Karpas-422 (cell line): ENCODE measurements around the gene SLC49A3. TPM values are rescaled to one million over a fixed set of nuclear protein-coding genes. Genes with fewer than 3 reads are reported as not detected.
"Not testable (repeated sequence)": the region's sequence is repeated elsewhere in the genome, so short reads cannot be mapped to it uniquely, and the experiment has no call there.

Source experiments
- DNase-seq: peaks from one replicate; pipeline ENCODE4 v3.0.0-alpha.2; 2015
- H2AFZ ChIP-seq: fragments of 200-600 bp; sonication (generic); 2 replicates; pipeline ENCODE4 v1.6.1; 2014; ENCODE audit warnings: antibody characterized with exemption, low read length, mixed read lengths
- H3K27ac ChIP-seq: fragments of 200-600 bp; sonication (generic); 2 replicates; pipeline ENCODE4 v1.5.1; 2014; ENCODE audit warnings: mild to moderate bottlenecking, low read length, moderate library complexity
- H3K27me3 ChIP-seq: fragments of 200-600 bp; sonication (generic); 2 replicates; pipeline ENCODE4 v1.6.1; 2014; ENCODE audit warnings: low read length, mixed read lengths
- H3K36me3 ChIP-seq: fragments of 200-600 bp; sonication (generic); 2 replicates; pipeline ENCODE4 v1.6.1; 2014; ENCODE audit warnings: low read length, mixed read lengths; ENCODE audit not compliant: insufficient read depth
- H3K4me1 ChIP-seq: fragments of 200-600 bp; sonication (generic); 2 replicates; pipeline ENCODE4 v1.6.1; 2014; ENCODE audit warnings: mild to moderate bottlenecking, low read length, mixed read lengths
- H3K4me2 ChIP-seq: fragments of 200-600 bp; sonication (generic); 2 replicates; pipeline ENCODE4 v1.6.1; 2014; ENCODE audit warnings: low read length, low read depth, mild to moderate bottlenecking; ENCODE audit not compliant: poor library complexity, severe bottlenecking
- H3K4me3 ChIP-seq: fragments of 200-600 bp; sonication (generic); 2 replicates; pipeline ENCODE4 v1.5.1; 2014; ENCODE audit warnings: mild to moderate bottlenecking, antibody characterized with exemption, low read length, mixed read lengths
- H3K79me2 ChIP-seq: fragments of 200-600 bp; sonication (generic); 2 replicates; pipeline ENCODE4 v1.6.1; 2014; ENCODE audit warnings: mild to moderate bottlenecking, low read length, mixed read lengths
- H3K9ac ChIP-seq: fragments of 200-600 bp; sonication (generic); 2 replicates; pipeline ENCODE4 v1.6.0; 2014; ENCODE audit warnings: low read length
- H3K9me2 ChIP-seq: fragments of 200-600 bp; sonication (generic), shearing (Covaris generic); replicated peaks from 2 replicates; pipeline ENCODE4 v1.6.0; 2014; ENCODE audit warnings: mild to moderate bottlenecking, low read length, moderate library complexity; ENCODE audit not compliant: insufficient read depth
- H3K9me3 ChIP-seq: fragments of 300-700, 200-600 bp; sonication (generic); 2 replicates; pipeline ENCODE4 v1.6.1; 2014; ENCODE audit warnings: low read length, mixed read lengths
- H4K20me1 ChIP-seq: fragments of 200-600 bp; sonication (generic); 2 replicates; pipeline ENCODE4 v1.6.1; 2014; ENCODE audit warnings: mild to moderate bottlenecking, antibody characterized with exemption, low read length, low read depth; ENCODE audit not compliant: insufficient read depth
- total RNA-seq: library from RNA; depleted of rRNA; stranded (reverse); fragments of >200 nt; shearing (Covaris generic); gene quantifications from 2 replicates; pipeline ENCODE4 v1.2.3, GENCODE V29; 2014; ENCODE audit warnings: low replicate concordance; rRNA removed

The SLC49A3 gene
- total RNA-seq, result not detected in 2 replicates

DNA sequence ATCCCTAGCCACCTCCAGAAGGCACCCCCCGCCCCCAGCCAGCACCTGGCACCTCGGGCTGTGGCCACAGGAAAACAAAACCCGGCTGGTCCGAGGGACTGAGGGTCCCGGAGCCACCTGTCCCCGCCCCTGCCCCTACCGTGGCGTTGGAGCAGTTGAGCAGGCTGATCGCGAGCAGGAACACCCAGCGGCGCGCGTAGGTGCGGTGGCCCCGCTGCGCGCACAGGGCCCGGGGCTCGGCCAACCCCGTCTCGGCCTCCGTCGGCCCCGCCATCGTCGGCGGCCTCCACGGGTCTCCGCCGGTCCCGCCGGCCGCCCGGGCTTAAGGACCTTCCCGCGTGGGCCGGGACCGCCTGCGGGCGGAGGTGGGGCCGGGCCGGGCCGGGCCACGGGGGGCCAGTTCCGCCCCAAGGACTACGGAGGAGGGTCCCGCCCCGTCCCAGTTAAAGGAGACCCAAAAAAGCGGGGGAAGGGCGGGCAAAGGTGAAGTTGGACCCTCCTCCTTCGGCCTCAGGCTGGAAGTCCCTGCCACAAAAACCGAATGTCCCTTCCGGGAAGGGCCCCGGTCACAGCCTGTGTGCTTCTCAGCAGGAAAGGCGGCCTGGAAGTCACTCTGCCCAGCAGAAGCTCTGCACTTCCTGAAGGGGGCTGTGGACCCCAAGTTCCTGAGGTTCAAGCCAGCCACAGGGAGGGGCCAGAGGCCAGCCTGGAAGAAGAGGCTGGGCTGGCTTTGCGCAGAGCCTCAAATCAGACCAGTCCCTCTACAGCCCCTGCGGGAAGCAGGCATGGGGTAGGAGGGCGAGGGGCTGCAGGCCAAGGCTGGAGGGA lies at the start of gene SLC49A3:
SLC49A3 (minus strand) TSS at position 298 of the 828 bp plus-strand sequence; CDS start at position 274, 24 bp downstream.
- Histone ChIP-seq H3K9me3 (no peaks in the 10 kb centered on the region), H3K79me2 (no peaks in the 10 kb centered on the region), H3K27ac (no peak within 1 kb of the TSS), H4K20me1 (no peaks in the 10 kb centered on the region), H3K27me3 (no peaks in the 10 kb centered on the region), H2AFZ (no peak within 1 kb of the TSS), H3K4me1 (no peaks in the 10 kb centered on the region), H3K9me2 (no peaks in the 10 kb centered on the region), H3K4me3 (no peak within 1 kb of the TSS), H3K4me2 (no peak within 1 kb of the TSS), H3K36me3 (no peaks in the 10 kb centered on the region), H3K9ac (no peak within 1 kb of the TSS)
- no peak for DNase-seq

GRCh38 chr4:736561-736960 lies 47.6 kb upstream of the SLC49A3 start:
- H3K79me2 ChIP-seq, H3K27me3 ChIP-seq, H3K4me3 ChIP-seq, H3K4me2 ChIP-seq, DNase-seq, H3K9ac ChIP-seq, H2AFZ ChIP-seq, H3K9me2 ChIP-seq, H3K27ac ChIP-seq, H3K36me3 ChIP-seq, H3K4me1 ChIP-seq, H4K20me1 ChIP-seq, H3K9me3 ChIP-seq: not testable (repeated sequence)

DNA sequence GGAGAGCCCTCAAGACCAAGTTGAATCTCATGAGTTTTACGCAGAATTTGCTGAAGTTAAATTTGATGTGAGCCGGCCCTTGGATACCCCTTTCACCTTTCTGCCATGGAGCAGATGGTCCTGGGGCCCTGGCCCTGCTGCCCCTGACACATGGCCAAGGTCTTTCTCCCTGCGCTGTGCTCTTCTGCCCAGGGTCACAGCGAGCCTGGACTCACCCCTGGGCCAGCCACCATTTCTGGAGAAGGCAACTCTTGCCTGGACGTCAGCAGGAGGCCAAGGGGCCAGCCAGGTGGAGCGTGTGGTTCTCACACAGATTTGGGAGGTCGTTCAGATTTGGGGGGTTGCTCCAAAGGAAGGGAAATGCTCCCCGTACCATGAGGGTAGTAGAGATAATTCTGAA lies 46.6 kb upstream of the SLC49A3 start:
- no peak overlapping the region for H3K9ac ChIP-seq
- no peaks in the 10 kb centered on the region for H3K27me3 ChIP-seq
- no peaks in the 10 kb centered on the region; the same call in none of the 2 replicates for H3K36me3 ChIP-seq
- no peaks in the 10 kb centered on the region for H3K9me3 ChIP-seq
- no peak overlapping the region for H2AFZ ChIP-seq
- H3K4me2 ChIP-seq, result no peak overlapping the region
- no peak for DNase-seq
- H3K9me2 ChIP-seq, result no peaks in the 10 kb centered on the region
- H3K27ac ChIP-seq, result no peak overlapping the region
- no peaks in the 10 kb centered on the region for H3K4me1 ChIP-seq
- H3K4me3 ChIP-seq, result no peak overlapping the region
- H3K79me2 ChIP-seq, result no peaks in the 10 kb centered on the region
- H4K20me1 ChIP-seq, result no peaks in the 10 kb centered on the region

DNA sequence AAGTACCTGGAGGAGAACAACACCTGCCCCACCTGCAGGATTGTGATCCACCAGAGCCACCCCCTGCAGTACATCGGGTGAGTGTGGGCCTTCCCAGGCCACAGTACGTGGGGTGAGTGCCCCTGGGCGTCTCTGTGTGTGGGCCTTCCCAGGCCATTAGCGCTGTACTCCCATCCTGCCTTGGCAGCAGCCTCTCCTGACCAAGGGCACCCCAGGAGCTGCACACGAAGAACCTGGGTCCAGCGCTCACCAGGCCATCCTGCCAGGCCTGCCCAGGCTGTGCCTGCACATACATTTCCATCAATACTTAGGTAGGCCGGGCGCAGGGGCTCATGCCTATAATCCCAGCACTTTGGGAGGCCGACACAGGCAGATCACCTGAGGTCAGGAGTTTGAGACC lies 46.0 kb upstream of the SLC49A3 start:
- Histone ChIP-seq H3K27ac (no peak overlapping the region), H2AFZ (no peak overlapping the region), H3K27me3 (no peaks in the 10 kb centered on the region), H3K36me3 (no peaks in the 10 kb centered on the region; the same call in none of the 2 replicates), H3K9me3 (no peaks in the 10 kb centered on the region), H3K9ac (no peak overlapping the region), H3K9me2 (no peaks in the 10 kb centered on the region), H3K79me2 (no peaks in the 10 kb centered on the region), H3K4me2 (no peak overlapping the region), H4K20me1 (no peaks in the 10 kb centered on the region), H3K4me3 (no peak overlapping the region), H3K4me1 (no peaks in the 10 kb centered on the region)
- no peak for DNase-seq

DNA sequence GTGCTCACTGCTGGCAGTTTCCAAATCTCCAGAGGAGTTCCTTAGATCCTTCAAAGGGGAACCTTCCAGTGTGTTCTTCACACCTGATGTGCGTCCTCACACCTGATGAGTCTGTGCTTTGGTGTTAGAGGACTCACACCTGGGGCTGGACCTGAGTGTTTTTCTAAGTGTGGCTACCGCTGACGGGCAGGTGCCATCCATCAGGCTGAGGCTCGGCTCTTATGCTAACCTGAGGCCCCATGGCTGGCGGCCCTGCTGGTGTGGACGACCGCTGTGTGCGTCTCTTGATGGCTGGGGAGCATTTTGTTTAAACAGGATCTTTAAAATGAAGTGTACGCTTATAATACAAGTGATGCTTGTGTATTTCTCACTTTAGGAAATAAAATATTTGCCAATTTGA lies 45.1 kb upstream of the SLC49A3 start:
- Histone ChIP-seq H4K20me1 (no peaks in the 10 kb centered on the region), H3K4me1 (no peaks in the 10 kb centered on the region), H2AFZ (no peak overlapping the region), H3K27me3 (no peaks in the 10 kb centered on the region), H3K9ac (no peak overlapping the region), H3K79me2 (no peaks in the 10 kb centered on the region), H3K4me2 (no peak overlapping the region), H3K36me3 (no peaks in the 10 kb centered on the region; the same call in none of the 2 replicates), H3K4me3 (no peak overlapping the region), H3K9me3 (no peaks in the 10 kb centered on the region), H3K9me2 (no peaks in the 10 kb centered on the region), H3K27ac (no peak overlapping the region)
- DNase-seq, result no peak

DNA sequence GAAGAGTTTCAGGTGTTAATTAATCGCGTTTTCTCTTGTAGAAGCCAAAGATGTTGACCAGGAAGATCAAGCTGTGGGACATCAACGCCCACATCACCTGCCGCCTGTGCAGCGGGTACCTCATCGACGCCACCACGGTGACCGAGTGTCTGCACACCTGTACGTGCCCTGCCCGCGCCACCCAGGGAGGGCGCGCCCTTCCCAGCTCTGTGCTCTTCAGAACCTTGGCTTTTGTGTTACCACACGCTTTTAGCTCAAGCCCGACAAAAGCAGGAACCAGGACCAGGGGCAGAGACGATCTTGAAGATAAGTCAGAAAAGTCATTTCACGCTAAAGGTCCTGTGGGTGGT lies 44.7 kb upstream of the SLC49A3 start:
- no peak for DNase-seq
- no peak overlapping the region for H3K4me2 ChIP-seq
- no peak overlapping the region for H3K27ac ChIP-seq
- H3K4me1 ChIP-seq, result no peaks in the 10 kb centered on the region
- H3K9me2 ChIP-seq, result no peaks in the 10 kb centered on the region
- no peaks in the 10 kb centered on the region for H4K20me1 ChIP-seq
- no peak overlapping the region for H3K4me3 ChIP-seq
- no peak overlapping the region for H2AFZ ChIP-seq
- H3K9me3 ChIP-seq, result no peaks in the 10 kb centered on the region
- H3K27me3 ChIP-seq, result no peaks in the 10 kb centered on the region
- no peak overlapping the region for H3K9ac ChIP-seq
- H3K79me2 ChIP-seq, result no peaks in the 10 kb centered on the region
- H3K36me3 ChIP-seq, result no peaks in the 10 kb centered on the region; the same call in none of the 2 replicates

- H2AFZ ChIP-seq, result no peak overlapping the region
- no peaks in the 10 kb centered on the region for H4K20me1 ChIP-seq
- no peaks in the 10 kb centered on the region; the same call in none of the 2 replicates for H3K36me3 ChIP-seq
- no peak overlapping the region for H3K4me3 ChIP-seq
- no peak for DNase-seq
- H3K27ac ChIP-seq, result no peak overlapping the region
- no peaks in the 10 kb centered on the region for H3K9me3 ChIP-seq
- H3K9me2 ChIP-seq, result no peaks in the 10 kb centered on the region
- no peaks in the 10 kb centered on the region for H3K4me1 ChIP-seq
- no peak overlapping the region for H3K9ac ChIP-seq
- peaks cover under 1% of the 10 kb centered on the region; the same call in 1 of the 2 replicates for H3K79me2 ChIP-seq
- no peak overlapping the region for H3K4me2 ChIP-seq
- no peaks in the 10 kb centered on the region for H3K27me3 ChIP-seq
These were observed 44.1 kb upstream of the SLC49A3 start for GRCh38 chr4:732911-733630.

GRCh38 chr4:732486-732885 lies 43.5 kb upstream of the SLC49A3 start:
- H4K20me1 ChIP-seq, result no peaks in the 10 kb centered on the region
- H3K4me2 ChIP-seq, result no peak overlapping the region
- H3K27ac ChIP-seq, result no peak overlapping the region
- no peak overlapping the region for H3K4me3 ChIP-seq
- no peaks in the 10 kb centered on the region for H3K27me3 ChIP-seq
- peaks cover 6% of the 10 kb centered on the region; the same call in 1 of the 2 replicates for H3K79me2 ChIP-seq
- no peaks in the 10 kb centered on the region; the same call in none of the 2 replicates for H3K36me3 ChIP-seq
- no peak overlapping the region for H2AFZ ChIP-seq
- DNase-seq, result no peak
- H3K9ac ChIP-seq, result no peak overlapping the region
- no peaks in the 10 kb centered on the region for H3K9me3 ChIP-seq
- H3K9me2 ChIP-seq, result no peaks in the 10 kb centered on the region
- no peaks in the 10 kb centered on the region for H3K4me1 ChIP-seq
